Measurements from ENCODE around the gene HOXD8.

HOXD8 gene

DNA sequence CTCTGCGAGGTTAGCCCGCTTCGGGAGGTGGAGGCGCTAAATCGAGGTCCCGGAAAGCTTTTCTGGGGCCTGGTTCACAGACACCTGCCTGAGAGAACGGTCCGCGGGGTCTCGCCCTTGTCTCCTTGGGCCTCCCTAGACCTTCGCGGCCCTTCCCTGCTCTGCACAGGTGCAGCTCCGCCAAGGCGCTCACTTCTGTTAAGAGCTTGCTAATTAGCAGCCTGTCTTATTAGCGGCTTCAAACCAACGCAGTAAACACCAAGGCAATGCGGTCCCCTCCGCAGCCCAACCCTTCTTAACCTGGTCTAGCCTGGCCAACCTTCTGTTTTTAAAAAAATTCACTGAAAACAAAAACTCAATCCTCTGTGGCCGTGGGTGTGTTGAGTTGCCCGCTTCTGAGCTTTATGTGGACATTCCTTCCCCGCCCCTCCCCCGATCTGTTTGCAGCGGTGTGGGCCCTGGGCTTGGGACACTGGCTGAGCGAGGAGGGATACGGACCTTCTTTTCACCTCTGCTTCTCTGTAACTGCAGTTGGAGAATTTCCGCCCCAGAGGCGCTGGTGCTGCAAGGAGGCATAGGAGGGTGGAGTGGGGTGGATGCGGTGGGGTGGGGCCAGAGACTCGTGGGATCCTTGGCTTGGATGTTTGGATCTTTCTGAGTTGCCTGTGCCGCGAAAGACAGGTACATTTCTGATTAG lies 18.4 kb downstream of the HOXD8 start:
- DNase-seq (ENCODE audit: low read depth) = no peak

DNA sequence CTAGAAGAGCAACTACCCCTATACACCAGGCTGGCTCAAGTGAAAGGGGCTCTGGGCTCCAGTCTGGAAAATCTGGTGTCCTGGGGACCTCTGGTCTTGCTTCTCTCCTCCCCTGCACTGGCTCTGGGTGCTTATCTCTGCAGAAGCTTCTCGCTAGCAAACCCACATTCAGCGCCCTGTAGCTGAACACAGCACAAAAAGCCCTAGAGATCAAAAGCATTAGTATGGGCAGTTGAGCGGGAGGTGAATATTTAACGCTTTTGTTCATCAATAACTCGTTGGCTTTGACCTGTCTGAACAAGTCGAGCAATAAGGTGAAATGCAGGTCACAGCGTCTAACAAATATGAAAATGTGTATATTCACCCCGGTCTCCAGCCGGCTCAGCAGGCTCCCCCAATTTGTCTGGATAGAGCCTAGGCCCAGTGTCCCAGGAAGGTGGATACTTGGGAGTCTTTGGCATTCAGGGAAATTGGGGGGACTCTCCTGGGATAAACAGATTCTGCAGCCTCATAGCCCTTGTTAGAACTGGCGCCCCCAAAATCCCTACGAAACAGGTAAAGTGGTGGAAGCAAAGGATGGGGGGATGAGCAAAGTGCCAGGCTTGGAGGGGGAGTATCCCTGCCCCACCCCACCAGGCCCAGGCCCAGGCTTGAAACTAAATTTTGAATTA lies 19.4 kb downstream of the HOXD8 start:
- no peak for DNase-seq (ENCODE audit: low read depth)

DNA sequence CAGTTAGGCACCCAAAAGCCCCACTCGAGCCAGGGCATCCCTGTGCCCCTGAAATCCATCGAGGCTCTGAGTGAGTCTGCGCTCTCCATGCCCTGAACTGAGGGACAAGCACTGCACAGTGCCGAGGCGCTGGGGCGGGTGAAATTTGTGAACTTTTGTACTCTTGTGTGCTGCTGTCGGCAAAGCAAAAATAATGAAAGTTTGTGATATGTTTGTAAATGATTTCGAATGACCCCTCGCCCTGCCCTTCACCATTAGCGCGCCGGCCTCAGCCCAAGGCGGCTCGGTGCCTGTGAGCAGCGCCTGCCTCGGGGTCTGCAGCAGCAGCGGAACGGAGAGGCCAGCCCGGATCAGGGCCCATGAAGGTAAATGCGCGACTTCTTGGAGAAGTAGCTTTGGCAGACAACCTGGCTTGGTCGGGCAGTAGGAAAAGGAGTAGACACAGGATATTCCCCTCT lies 20.0 kb downstream of the HOXD8 start:
- no peak for DNase-seq (ENCODE audit: low read depth)

- DNase-seq (ENCODE audit: low read depth) = no peak
These were observed 20.6 kb downstream of the HOXD8 start for GRCh38 chr2:176149939-176150583.

DNA sequence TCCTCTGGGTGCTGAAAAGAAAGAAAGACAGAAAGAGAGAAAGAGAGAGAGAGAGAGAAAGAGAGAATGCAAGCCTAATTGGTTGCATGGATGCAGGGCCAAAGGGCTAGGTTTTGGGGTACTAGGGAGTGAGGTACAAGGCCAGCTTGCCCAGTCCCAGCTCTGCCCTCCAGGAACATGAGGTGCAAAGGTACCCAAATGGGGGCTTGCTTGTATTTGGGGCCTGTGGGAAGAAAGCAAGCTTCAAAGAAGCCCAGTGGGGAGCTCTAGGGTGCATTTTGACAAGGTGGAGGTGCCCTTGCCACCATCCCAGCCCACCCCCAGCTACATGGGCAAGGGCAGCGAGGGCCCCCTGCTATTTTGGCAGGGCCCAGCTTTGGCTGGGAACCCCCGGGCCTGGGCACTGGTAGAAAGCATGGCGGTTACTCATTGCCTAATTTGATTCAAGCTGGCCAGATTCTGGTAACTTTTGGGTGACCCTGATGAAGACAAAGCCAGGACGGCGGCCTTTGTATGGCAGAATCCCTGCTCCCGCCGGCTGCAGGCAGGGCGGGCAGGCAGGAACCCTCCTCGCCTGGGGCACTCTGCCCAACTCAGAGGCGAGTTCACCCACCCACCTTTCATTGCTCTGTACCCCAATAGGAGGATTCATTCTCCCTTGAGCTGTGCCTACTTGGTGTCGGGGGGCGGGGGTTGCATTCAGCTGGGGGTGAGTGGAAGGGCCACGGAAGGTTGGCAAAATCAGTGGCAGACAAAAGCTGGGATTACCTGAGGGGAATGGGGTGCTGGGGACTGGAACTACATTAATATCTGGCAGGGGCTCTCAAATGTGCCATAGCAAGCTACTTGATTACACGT lies 21.3 kb downstream of the HOXD8 start:
- no peak for DNase-seq (ENCODE audit: low read depth)

DNA sequence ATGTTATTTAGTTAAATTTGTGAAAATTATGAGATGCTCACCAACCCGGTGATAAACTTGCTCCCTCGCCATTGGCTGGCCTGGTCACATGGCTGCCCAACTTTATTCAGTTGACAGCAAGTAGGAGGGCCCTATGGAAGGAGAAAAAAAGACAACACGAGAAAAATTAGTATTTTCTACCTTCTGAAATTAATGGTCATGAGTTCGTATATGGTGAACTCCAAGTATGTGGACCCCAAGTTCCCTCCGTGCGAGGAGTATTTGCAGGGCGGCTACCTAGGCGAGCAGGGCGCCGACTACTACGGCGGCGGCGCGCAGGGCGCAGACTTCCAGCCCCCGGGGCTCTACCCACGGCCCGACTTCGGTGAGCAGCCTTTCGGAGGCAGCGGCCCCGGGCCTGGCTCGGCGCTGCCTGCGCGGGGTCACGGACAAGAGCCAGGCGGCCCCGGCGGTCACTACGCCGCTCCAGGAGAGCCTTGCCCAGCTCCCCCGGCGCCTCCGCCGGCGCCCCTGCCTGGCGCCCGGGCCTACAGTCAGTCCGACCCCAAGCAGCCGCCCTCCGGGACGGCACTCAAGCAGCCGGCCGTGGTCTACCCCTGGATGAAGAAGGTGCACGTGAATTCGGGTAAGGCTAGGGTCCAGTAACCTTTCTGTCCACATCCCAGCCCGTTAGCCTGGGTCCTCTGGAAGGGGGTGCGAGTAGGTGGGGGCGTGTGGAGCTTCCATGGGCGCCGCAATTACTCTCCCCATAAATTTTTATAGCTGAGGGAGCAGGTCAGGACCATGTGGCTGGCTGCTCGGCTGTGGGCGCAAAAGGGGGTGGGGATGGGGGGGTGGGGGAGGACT lies 22.2 kb downstream of the HOXD8 start, which contains the start of gene HOXD4:
Gene HOXD4 (plus strand): TSS at position 109 of the 846 bp plus-strand sequence. CDS start 84 bp downstream, at position 193.
- no peak for DNase-seq (ENCODE audit: low read depth)

GRCh38 chr2:176152350-176153181 lies 23.1 kb downstream of the HOXD8 start:
- no peak for DNase-seq (ENCODE audit: low read depth)

DNA sequence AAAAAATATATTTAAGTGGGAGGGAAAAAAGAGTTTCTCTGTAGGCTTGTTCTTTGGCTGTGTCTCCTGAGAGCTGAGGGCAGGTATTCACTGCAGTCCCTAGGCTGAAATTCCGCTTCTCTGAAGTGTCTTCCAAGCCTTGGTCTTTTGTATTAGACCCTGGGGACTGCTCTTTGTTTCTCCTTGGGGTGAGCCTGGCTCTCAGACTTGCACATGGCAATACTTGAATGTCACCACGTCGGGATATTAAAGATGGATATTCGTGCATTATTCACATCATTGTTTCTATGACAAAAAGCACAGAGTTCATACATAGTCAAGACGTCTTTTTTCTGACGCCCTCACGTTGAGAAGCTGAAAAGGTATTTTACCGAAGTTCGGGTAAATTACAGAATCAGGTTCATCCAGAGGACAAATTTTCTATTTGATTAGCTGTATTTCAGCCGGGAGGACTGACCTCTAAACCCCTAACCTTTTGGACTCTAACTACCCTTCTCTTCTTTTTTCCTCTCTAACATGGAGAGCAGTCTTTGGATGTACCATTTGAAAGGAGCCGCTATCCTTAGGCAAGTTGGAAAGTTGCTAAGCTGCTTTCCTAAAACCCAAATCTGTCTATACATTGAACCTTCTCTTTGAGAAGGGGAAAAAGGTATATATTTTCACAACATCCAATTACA lies 25.2 kb downstream of the HOXD8 start:
- no peak for DNase-seq (ENCODE audit: low read depth)

DNA sequence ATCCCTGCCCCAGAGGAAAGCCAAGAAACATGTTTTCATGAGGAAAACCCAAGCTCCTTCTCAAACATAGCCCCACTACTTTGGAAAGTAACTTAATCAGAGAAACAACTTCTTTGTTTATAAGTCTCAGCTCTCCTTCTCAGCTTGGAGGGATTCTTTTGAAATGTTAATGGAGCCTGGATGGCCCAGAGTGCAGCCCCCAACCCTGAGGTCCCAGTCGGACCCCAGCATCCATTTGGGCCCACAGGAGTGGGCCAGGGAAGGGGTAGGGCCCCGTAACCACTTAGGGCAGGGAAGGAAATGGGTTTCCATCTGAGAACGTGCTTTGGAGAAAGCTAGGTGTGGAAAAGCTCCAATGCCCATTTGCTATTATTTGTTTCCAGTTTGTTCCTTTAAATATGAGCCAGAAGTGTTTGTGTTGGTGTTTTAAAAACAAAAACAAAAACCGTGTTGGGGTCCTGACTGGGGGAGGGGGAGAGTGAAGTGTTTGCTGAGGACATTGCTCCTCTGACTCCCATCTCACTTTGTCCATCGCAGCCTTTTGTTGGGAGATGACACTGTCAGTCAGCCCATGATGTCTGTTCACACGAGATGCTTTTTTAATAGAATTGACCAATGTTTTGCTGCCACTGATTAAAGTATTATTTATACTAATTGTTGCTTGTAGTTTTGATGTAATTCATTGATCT lies 26.0 kb downstream of the HOXD8 start:
- DNase-seq (ENCODE audit: low read depth) = no peak

DNA sequence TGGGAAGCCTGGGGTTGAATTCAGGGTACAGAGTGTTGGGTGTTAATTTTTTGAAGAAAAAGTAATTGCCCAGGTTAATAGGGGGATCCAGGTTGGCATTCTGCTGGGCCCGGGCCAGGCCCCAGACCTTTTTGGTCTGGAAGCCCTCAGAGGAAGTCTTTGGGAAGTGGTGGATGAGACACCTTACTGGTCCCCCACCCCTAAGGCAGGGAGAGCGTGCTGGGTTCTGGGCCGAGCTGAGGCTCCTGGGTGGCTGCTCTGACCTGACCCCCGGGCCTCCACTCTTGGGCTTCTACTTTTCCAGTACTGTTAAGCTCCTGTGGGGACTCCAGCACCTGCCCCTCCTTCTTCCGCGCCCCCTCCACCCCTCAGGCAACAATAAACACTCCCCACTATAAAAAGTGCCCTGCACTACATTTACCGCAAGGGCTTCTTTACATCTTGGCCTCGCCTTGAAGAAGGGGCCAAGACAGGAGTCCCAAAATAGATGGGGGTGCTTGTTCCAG lies 26.8 kb downstream of the HOXD8 start:
- no peak for DNase-seq (ENCODE audit: low read depth)

- DNase-seq (ENCODE audit: low read depth) = no peak
These were observed 27.4 kb downstream of the HOXD8 start, which contains the start of gene HOXD3 for GRCh38 chr2:176156807-176157498. TSS of gene HOXD3 (plus strand) at chr2:176157307. CDS start at chr2:176169115, 11,808 bp downstream.

DNA sequence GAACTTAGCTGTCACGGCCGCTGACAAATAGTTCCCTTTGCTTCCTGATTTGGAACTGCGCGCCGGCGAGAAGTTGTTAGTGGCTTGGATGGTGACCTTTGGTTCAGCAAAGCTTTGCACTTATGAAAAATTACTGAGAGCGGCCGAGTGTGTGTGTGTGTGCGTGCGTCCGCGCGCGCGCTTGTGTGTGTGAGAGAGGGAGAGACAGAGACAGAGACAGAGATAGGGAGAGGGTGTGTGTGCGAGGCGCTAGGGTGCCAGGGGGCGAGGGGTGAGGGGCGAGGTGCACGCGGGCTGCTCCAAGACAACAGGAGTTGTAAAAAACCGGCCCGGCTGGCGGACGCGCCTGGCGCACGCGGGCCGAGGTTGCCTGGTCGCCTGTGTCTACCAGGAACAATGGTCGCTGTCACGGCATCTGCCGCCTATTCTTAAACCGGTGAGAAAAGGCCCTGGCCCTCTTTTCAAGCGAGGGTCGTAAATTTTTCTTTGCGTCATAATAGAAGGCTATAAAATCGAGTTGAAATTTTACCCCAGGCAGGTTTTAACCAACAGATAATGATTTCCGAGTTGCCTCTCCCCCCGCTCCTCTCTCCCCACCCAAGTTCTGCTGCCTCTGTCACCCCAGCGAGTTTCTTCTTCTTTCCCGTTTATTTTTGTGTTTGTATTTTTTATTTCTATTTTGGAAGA lies 28.1 kb downstream of the HOXD8 start:
- DNase-seq (ENCODE audit: low read depth) = no peak

DNA sequence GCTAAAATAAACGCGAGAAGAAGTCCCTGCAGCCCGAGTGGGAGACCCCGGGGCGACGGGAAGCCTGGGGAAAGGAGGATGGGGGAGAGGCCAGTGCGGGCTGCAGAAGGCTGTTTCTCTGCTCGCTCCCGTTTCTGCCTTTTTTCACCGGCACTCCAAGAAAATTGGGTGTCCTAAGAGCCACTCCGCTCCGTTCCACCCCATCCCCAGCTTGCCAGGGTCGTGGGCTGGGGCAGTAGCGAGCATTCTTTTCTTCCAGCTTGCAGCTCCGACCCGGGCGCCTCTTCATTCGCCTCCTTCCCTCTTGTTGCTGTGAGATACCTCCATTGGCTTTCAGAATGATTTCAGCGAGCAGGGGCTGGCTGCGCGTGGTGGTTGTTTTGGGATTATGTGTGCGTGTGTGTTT lies 28.7 kb downstream of the HOXD8 start:
- no peak for DNase-seq (ENCODE audit: low read depth)

DNA sequence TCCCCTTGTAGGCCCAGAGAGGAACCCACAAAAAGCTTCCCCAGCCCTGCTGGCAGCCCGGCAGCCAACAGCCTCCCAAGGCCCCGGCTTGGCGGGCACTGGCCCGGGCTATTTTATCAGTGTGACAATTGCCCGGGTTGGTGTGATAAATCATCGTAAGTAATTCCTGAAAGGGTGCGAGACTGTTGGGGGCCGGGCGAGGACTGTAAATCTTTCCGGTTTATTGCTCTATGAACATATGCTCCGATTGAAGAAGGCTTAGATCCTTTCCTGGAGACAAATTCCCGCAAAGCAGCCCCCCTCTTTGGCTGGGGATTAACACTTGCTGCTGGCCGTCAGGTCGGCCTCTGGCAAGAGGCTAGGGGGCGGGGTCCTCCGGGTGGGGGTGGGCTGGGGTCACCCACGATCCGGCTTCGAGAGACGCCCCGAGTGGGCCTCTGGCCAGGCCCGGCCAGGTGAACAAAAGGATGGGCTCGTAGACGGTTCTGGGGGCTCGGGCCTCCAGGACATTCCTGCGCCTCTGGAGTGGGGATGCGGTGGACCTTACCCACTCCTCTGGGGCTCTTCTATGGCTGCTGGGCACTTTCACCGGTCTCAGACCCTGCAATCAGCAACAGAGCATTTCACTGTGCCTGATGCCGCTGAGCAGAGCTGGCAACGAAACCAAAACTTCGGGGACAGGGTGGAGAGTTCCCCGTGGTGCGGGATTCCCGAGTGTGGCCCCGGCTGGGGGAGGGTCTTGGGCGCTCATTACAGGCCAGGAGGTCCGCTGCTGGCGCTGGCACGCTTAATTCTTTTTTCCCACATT lies 29.6 kb downstream of the HOXD8 start:
- no peak for DNase-seq (ENCODE audit: low read depth)

GRCh38 chr2:176159663-176160250 lies 30.3 kb downstream of the HOXD8 start:
- DNase-seq (ENCODE audit: low read depth) = no peak

Data from T follicular helper cell (primary cell).